Uterine smooth muscle cell (primary cell): Measurements from ENCODE around the gene CCDC88A. TPM values are rescaled to one million over a fixed set of nuclear protein-coding genes. Genes with fewer than 3 reads are reported as not detected.

Source experiments
- total RNA-seq: library from RNA; depleted of rRNA; stranded (reverse); fragments of >200 nt; gene quantifications from 2 replicates; pipeline ENCODE4 v1.2.3, GENCODE V29; 2014

Gene CCDC88A, protein sequence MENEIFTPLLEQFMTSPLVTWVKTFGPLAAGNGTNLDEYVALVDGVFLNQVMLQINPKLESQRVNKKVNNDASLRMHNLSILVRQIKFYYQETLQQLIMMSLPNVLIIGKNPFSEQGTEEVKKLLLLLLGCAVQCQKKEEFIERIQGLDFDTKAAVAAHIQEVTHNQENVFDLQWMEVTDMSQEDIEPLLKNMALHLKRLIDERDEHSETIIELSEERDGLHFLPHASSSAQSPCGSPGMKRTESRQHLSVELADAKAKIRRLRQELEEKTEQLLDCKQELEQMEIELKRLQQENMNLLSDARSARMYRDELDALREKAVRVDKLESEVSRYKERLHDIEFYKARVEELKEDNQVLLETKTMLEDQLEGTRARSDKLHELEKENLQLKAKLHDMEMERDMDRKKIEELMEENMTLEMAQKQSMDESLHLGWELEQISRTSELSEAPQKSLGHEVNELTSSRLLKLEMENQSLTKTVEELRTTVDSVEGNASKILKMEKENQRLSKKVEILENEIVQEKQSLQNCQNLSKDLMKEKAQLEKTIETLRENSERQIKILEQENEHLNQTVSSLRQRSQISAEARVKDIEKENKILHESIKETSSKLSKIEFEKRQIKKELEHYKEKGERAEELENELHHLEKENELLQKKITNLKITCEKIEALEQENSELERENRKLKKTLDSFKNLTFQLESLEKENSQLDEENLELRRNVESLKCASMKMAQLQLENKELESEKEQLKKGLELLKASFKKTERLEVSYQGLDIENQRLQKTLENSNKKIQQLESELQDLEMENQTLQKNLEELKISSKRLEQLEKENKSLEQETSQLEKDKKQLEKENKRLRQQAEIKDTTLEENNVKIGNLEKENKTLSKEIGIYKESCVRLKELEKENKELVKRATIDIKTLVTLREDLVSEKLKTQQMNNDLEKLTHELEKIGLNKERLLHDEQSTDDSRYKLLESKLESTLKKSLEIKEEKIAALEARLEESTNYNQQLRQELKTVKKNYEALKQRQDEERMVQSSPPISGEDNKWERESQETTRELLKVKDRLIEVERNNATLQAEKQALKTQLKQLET (N-terminal part only)
- total RNA-seq = 51.7 and 65.6 TPM in 2 replicates

DNA sequence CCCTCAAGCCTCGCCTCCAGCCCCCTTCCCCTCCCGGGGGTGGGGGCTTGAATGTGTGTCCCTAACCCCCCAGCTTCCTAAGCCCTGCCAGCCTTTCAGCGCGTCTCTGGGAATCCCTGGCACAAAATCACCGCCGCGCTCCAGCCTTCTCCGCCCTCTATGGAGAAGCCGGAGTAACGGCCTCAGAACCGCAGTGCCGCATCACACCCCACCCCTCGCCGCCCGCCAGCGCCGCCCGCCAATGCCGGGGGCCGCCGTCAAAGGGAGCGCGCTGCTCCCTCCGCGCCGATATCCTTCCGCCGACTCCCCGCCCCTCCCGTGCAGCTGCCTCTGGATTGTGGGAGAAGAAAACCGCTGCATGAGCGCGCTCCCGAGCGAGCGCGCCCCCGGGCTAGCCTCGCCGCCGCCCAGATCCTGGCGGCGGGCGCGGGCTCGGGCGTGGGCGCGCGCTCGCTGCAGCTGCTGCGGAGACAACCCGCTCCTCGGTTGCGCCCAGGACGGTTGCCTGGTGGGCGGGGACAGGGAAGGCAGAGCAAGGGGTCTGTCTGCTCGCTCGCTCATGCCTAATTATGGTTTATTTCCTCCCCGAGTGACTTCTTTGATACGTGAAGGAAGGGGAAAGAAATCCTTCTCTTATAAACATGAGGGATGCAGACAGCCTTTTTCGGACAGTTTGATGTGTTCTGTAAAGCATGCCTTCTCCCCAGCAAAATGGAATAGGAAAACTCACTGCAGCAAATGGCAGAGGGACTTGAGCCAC is at the start of gene CCDC88A:
Gene CCDC88A, minus strand, starts transcription at position 178 of the 760 bp plus-strand sequence. CDS start 777 bp downstream, outside the sequence.

DNA sequence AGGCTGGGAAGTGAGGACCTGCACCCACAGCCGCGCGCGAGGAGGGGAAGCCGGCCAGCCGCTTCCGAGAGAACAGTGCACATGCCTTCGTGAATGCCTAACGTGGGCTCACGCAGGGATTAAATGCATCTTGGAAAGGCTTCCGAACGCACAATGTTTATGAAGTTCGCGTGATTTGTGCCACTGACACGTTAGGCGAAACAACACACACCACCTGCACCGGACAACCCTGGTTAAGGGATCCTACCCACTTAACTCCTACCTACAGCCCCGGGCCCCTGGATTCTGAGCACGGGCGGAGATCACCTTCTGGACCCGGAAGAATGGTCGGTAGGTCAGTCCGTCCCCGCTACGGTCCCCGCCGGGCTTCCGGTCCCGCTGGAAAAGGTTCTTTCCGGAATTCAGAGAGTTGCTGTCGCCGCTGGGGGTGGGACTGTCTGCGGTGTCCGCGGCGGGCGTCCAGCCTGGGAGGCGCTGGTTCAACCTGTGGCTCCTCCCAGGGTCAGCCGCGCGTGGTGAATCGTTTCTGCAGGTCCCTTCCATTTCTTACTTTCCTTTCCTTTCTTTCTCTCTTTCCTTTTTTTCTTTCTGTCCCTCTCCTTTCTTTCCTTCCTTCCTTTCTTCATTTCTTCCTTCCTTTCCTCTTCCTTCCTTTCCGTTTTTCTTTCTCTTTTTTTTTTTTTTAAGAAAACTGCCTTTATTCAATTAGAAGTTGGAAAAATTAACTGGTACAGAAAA is 150.6 kb downstream of the CCDC88A start, which contains the start of gene MTIF2:
Gene MTIF2, minus strand, starts transcription at position 325 of the 738 bp plus-strand sequence. CDS start 5,373 bp downstream, outside the sequence.

Other genes with a start within 250 kb of the CCDC88A start
- gene CLHC1, start 187.6 kb downstream of the CCDC88A start, total RNA-seq = 7.3 and 11.5 TPM in 2 replicates
- 683 and 741 TPM in 2 replicates for gene RPS27A, start 187.2 kb downstream of the CCDC88A start, total RNA-seq
- gene MTIF2, start 150.6 kb downstream of the CCDC88A start, total RNA-seq = 43.2 and 53.2 TPM in 2 replicates
- gene CFAP36, start 99.9 kb upstream of the CCDC88A start, total RNA-seq = 25.2 and 29.6 TPM in 2 replicates
- 48.4 and 52.6 TPM in 2 replicates for gene PPP4R3B, start 197.8 kb upstream of the CCDC88A start, total RNA-seq